Activated T-cell treated with anti-CD3 and anti-CD28 coated beads for 24 hours (primary cell): Measurements from ENCODE around the gene SLC25A19.
"Not testable (repeated sequence)": the region's sequence is repeated elsewhere in the genome, so short reads cannot be mapped to it uniquely, and the experiment has no call there.

ENCODE experiments used
- DNase-seq: peaks from one replicate; pipeline ENCODE4 v3.0.0-alpha.2; 2020; ENCODE audit warnings: low read depth

Gene SLC25A19

GRCh38 chr17:75267411-75268232 lies 21.6 kb downstream of the SLC25A19 start:
- DNase-seq = no peak

GRCh38 chr17:75267153-75267410 lies 22.2 kb downstream of the SLC25A19 start:
- DNase-seq = no peak

- DNase-seq = no peak
Measured at GRCh38 chr17:75266316-75267152, 22.7 kb downstream of the SLC25A19 start.

DNA sequence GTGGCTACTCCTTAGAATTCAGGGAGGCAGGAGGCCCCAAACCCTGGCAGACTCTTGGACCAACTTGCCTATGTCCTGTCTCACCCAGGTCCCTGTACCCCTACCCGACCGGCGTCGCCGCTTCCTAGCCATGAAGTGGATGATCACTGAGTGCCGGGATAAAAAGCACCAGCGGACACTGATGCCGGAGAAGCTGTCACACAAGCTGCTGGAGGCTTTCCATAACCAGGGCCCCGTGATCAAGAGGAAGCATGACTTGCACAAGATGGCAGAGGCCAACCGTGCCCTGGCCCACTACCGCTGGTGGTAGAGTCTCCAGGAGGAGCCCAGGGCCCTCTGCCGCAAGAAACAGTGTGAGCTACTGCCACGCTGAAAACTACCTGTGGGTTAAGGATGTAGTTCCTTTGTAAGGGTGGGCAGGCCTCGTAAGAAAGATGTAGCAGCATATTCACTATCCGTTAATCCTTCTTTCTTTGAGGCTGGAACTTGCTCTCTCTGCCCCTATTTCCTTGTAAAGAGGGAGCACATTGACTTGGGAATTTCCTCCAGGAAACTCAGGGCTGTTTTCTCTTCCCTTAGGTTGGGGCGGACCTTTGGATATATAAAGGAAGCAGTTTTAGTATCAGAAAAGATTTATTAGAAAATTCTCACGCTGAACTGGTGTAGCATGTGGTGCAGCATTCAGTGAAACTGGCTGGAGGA lies 23.5 kb downstream of the SLC25A19 start:
- no peak for DNase-seq

GRCh38 chr17:75263055-75263454 lies 26.2 kb downstream of the SLC25A19 start:
- no peak for DNase-seq

DNA sequence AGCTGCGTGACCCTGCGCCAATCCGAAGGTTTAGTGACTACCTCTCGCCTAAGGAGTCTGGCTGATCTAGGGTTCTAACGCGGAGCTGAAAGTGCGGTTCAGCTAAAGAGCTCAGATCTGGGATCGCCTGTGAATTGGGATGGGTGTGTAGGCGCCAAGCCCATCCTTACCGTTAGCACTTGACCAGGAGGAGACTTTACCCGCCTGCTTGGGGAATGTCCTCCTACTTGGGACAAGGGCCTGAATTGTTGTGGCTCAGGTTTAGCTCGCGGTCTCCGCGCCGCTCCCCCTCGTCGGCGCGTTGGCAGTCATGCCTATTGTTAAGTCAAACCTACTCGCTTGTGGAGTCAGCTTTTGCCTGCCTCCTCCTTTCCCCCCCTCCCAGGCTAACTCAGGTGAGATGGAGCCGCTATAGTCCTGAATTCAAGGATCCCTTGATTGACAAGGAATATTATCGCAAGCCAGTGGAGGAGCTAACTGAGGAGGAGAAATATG lies 27.1 kb downstream of the SLC25A19 start:
- DNase-seq = no peak

- peak; percentile 92 for DNase-seq
Measured at GRCh38 chr17:75261336-75262111, 27.7 kb downstream of the SLC25A19 start, which contains the start of the genes GGA3 and MRPS7. TSS of gene GGA3 (minus strand) at chr17:75261606. CDS start at chr17:75261587, 19 bp downstream. TSS of gene MRPS7 (plus strand) at chr17:75261879. CDS start at chr17:75261901, 22 bp downstream.

- DNase-seq = peak; percentile 58
Measured at GRCh38 chr17:75260641-75261335, 28.4 kb downstream of the SLC25A19 start.

DNA sequence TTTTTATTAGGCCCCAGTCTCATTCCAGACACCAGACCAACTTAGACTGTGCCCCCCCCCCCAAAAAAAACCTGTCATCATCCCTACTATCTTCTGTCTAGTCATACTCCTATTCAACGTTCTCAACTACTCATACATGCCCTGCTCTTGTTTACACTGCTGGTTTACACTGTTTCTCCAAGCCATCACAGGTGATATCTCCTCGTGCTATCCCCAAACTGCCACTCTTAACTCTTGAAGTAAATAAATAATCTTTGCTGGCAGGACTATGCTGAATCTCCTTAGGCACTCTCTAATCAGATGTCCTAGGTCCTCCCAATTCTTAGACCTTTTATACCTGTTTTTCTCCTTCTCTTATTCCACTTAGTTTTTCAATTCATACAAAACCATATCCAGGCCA lies 32.0 kb downstream of the SLC25A19 start:
- DNase-seq = not testable (repeated sequence)

DNA sequence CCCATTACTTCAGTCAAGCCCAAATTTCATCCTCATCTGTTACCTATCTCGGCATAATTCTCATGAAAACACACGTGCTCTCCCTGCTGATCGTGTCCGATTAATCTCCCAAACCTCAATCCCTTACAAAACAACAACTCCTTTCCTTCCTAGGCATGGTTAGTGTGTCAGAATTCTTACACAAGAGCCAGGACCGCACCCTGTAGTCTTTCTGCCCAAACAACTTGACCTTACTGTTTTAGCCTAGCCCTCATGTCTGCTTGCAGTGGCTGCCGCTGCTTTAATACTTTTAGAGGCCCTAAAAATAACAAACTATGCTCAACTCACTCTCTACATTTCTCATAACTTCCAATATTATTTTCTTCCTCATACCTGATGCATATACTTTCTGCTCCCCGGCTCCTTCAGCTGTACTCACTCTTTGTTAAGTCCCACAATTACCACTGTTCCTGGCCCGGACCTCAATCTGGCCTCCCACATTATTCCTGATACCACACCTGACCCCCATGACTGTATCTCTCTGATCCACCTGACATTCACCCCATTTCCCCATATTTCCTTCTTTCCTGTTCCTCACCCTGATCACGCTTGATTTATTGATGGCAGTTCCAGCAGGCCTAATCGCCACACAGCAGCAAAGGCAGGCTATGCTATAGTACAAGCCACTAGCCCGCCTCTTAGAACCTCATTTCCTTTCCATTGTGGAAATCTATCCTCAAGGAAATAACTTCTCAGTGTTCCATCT lies 33.1 kb downstream of the SLC25A19 start:
- not testable (repeated sequence) for DNase-seq

GRCh38 chr17:75252039-75252816 lies 37.0 kb downstream of the SLC25A19 start:
- DNase-seq = no peak

DNA sequence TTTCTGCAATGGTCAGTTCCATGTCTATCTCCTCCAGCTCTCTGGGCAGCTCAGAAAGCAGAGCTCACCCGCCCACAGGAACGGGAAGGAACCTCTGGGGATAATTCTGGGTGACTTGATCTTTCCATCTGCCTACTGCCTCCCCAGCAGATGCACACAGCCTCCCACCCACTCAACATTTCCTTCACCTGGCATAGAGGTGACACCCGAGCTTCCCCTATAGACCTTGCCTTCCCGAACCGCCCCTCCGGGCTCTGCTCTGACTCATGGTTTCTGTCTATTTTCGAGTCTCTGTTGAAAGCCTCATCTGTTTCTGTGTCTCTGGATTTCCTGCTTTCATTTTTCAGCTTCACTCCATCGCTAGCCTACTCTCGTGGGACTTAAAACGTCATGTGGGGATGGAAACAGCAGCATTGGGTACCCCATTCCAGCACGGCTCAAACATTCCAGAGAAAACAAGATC lies 39.2 kb downstream of the SLC25A19 start:
- DNase-seq = peak; percentile 77

- DNase-seq = peak; percentile 11
Measured at GRCh38 chr17:75249564-75249963, 39.7 kb downstream of the SLC25A19 start.

- no peak for DNase-seq
Measured at GRCh38 chr17:75246404-75246803, 42.8 kb downstream of the SLC25A19 start.

DNA sequence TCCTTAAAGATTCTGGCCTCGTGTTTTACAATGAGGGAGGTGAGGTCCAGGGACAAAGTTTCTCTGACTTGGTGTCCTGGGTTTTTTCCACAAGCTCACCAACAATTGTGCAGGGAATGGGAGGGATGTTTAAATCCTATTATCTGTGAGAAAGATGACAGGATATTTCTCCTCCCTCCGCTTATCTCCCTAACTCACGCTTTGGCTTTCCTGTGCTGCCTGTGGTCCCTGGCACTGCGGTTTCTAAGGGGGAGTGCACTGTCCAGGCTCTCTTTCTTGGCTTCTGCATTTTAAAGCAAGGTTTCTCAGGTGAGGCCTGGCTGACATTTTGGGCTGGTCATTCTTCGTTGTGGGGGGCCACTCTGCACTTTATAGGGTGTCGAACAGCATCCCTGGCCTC lies 44.2 kb downstream of the SLC25A19 start:
- DNase-seq = no peak

GRCh38 chr17:75244133-75244866 lies 44.9 kb downstream of the SLC25A19 start:
- DNase-seq = no peak

DNA sequence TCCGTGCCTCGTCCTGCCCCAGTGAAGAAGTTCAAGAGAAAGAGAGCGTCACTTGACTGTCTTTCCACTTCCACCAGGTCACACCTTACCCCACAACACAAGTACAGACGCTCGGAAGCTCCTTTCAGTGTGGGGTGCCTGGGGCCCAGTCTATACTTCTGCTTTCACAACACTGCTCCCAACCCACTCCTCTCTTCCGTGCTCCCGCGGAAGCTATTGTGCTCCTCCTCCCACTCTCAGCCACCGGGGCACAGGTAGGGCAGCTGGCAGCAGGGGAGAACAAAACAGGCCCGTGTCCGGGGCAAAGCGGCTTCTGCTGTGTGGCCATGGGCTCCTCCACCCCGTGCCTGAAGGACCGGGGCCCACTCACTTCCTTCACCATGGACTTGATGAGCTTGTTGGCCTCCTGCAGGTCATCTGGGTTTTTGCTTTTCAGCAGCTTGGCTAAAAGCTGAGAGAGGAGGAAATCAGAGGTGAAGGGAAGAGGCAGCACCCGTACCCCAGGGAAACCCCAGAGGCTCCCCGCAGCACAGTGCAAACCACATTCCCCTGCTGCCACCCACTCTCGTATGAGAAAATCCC lies 46.7 kb downstream of the SLC25A19 start:
- no peak for DNase-seq

GRCh38 chr17:75241996-75242460 lies 47.2 kb downstream of the SLC25A19 start:
- no peak for DNase-seq
